GM18520 (cell line): ENCODE results near the gene RFNG.

Source experiments
- ATAC-seq: cut with Tn5 transposase; IDR thresholded peaks from one replicate; pipeline ENCODE4 v1.9.1; 2021; ENCODE audit not compliant: unreplicated experiment

Gene RFNG

DNA sequence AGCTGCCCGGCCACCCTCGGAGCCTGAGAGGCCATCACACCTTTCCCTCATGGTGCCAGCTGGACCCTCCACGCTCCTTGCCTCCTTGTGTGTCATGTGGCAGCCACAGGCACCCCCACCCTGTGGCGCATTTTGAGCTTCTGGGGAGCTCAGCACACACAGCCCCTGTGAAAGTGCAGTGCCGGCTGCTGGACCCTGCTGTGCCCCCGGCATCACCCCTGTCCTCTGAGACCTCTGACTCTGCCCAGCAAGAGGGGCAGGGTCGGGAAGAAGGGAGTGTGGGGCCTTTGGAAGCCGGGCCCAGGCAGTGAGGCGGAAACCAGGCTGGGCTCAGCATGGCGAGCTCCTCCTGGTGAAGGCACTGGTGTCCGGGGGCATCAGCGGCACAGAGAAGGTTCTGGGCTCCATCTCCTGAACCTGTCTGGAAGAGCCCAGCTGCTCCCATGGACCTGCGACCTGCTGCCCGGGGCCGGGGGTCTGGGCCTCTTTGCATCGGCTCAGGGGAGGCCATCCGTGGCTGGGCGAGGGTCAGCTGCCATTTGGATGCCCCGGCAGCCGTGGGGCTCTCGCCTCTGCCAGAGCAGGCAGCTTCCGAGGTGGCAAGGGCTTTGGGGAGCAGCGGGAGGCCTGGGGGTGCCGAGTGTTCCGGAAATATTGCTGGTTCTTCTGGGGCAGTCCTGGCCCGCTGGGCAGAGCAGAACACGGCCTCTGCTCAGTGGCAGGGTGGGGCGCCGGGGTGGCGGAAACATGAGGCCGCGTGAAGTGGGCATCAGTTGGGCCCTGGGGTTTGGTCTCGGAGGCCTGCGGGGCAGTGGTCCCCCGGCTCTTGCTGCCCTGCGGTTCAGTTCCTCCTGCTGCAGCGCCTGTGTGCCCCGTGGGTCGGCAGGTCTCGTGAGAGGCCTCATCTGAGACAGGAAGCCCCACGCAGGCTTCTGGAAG, 46.8 kb downstream of the RFNG start:
- ATAC-seq = no peak

DNA sequence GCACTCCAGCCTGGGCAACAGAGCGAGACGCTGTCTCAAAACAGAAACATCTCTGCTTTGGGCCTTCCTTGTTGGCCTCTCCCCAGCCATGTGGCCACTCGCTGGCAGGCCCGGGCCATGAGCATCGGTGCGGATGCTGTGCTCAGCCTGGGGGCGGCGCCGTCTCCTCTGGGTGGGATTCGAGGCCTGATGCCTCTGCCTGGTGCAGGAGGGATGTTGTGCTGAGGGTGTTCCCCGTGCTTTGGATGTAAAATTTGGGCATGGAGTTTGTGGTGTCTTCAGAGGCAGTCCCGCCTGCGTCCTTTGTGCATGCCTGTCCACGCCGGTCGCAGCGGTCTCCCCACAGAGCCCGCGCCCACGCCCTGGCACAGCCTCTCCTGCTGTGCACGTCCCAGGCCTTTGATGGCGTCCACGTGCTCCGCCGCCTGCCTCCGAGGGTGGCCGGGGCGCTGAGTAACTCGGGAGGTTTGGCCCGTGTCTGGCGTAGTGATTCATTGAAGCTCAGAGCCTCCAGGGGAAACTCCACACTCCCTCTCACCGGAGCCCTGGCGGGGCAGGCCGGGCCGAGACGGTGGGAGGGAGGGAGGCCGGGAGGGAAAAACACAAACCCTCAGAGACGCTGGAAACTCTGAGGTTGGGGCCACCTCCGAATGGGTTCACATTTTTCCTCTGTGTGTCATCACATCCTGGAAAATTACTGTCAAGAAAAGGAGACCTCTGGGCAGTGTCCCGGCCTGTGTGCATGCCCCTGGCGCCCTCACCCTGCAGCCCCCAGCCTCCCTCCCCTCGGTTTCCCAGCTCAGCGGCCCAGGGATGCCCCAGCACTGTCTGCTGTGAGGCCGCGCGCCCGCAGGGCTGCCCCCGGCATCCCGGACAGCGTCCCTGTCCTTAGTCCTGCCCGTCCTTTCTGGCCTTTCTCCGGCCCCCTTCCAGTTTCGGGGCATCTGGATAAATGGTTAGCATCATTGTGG, 47.9 kb downstream of the RFNG start:
- no peak for ATAC-seq

DNA sequence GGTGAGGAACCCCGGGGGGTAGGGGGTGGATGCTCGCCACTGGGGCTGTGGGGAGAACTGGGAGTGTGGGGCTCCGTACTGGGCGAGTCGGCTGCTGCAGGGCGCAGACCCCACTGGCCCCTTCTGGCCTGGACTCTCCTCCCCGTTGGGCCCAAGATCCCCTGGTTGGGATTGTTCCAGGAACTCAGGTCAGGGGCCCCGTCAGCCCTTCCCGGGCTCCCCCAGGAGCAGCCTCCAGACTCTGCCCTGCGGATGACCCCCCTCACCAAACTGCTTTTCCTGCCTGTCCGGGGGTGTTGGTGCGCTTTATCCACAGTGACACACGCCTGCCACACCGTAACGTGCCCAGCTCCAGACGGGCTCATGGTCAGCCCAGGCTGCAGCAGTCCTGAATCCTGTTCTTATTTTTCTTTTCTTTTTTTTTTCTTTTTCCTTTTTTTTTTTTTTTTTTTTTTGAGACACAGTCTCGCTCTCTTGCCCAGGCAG, 50.0 kb downstream of the RFNG start:
- ATAC-seq = no peak

DNA sequence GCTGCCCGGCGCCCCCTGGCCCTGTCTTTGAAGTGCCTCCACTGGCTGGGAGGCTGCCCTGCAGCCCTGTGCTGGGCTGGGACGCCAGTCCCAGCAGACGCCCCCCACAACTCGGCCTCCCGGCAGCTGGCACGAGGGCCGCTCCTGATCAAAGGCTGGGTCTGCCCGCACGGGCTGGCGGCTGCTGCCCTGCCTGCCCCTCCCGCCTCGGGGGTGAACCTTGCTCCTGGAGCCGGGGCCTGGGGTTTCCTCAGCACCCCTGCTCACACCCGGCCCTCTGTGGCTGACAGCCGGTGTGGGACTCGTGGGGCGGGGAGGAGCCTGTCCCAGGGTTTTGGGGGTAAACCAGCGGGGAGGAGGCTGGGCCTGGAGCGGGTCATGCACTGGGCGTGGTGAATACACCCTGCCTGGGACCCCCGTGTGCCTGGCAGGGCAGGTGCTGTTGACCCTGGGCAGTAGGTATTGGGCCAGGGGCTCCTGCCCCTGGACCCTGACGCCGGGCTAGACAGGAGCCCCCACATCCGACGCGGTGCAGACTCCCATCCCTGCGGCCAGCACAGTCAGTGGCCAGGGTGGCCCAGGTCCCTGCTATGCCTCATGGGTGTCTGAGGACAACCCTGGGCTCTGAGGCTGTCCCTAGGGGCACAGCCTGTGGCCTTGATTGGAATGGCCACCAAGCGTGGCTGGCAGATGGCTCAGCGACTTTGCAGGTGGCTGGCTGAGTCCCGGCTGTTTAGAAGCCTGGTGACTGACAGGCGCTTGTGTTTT, 50.6 kb downstream of the RFNG start:
- no peak for ATAC-seq

DNA sequence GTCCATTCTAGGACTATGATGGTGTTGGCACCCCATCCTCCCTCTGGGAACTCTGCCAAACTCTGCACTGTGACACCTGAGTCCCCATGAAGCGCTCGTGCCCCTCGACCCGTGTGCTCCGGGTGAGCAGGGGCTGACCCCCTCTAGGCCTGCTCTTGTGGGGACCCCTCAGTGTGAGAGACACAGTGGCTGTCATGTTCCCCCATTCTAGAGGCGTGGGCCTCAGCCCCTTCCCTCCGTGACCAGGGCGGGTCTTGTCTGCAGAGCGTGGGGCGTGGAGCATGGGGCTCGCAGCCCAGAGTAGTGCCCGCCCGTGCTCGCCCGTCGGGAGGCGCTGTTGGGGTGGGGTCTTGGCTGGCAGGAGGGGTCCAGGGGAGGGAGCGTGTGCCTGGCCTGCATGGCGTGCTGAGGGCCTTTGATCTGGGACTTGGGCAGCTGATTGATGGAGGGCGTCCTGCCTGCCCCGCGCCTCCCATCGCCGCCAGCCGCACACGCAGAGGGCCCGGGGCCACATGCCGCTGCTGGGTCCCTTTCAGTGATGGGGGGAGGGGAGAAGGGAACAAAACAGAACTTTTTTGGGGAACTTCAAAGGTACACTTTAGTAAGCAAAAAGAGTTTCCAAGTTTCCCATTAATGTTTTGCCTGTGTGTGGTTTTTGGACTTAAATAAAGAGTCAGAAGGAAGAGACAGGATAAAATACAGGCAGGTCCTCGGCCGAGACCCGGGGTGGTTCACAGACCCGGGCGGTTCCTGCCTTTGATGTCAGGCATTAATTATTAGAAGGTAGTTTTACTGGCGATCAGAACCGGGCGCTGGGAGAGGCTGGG, 51.4 kb downstream of the RFNG start:
- no peak for ATAC-seq

DNA sequence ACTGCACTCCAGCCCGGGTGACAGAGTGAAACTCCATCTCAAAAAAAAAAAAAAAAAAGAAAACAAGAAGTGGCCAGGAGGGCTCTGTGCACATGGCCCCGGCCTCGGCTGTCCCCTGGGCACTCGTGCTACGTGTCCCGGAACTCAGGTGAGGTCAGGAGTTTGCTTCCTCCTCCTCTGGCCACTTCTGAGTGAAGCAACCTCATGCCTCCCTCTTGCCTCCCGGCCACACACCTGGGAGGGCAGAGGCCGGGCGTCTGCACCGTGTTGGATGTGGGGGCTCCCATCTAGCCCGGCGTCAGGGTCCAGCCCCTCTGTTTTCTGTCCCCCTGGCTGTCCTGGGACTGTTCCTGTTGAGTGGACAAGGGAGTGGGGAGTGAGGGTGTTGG, 52.0 kb downstream of the RFNG start:
- ATAC-seq = no peak

DNA sequence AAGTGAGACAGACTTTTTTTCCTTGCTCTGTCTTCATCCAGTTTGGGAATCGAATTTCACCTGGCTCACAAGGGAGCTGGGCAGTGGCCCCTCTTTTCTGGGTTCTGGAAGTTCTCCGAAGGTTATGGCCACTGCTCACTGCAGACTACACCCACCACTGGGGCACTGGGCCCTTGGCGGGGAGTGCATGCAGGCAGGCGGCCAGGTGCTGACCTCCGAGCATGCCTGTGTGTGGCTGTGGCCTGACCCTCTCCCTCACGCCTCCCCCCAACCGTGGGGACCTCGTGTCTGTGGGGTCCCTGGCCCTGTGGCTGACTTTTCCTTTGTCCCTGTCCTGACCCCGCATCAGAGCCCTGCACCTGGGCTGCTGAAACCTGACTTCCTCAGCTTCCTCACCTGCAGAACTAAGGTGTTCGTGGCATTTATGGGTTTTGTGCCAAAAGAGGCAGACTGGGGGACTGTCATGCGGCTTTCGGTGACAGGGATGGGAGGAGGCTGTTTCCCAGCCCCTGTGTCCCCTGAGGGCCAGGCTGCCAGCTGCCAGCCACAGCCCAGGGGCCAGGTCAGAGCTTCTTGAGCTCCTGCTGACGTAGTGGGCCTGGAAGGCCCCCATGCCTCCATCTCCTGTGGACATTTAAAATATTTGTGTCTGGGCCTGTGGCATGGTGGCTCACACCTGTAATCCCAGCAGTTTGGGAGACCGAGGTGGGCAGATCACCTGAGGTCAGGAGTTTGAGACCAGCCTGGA, 52.7 kb downstream of the RFNG start:
- ATAC-seq = no peak

DNA sequence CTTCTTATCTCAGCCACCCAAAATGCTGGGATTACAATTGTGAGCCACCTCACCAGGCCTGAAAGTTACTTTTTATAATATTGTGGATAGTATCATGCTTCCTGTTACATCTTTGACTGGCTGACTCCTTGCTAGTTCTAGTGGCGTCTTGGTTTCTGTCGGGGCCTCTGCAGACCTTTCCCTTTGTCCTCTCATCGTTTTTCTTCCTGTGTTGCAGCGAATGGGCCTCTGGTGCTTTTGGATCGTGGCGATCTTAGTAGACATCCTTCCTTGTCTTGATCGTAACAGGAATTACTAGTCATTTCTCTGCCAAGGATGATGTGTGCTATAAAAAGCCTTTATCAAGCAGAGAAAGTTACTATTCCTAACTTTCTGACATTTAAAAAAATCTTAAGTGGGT, 53.4 kb downstream of the RFNG start:
- ATAC-seq = no peak
